Epithelial cell of prostate (primary cell): ENCODE data around the gene XBP1.
"Not testable (repeated sequence)": the region's sequence is repeated elsewhere in the genome, so short reads cannot be mapped to it uniquely, and the experiment has no call there.

Source experiments
- DNase-seq: peaks from one replicate; pipeline ENCODE4 v3.0.0-alpha.2; 2011; ENCODE audit warnings: low read depth, low spot score
- H3K27ac ChIP-seq: fragments of 450-650 bp; 2 replicates; pipeline ENCODE4 v1.5.1; 2017; ENCODE audit warnings: mild to moderate bottlenecking

XBP1 gene

GRCh38 chr22:28793976-28794584, 6.3 kb downstream of the XBP1 start:
- no peak overlapping the region for H3K27ac ChIP-seq
- no peak for DNase-seq

DNA sequence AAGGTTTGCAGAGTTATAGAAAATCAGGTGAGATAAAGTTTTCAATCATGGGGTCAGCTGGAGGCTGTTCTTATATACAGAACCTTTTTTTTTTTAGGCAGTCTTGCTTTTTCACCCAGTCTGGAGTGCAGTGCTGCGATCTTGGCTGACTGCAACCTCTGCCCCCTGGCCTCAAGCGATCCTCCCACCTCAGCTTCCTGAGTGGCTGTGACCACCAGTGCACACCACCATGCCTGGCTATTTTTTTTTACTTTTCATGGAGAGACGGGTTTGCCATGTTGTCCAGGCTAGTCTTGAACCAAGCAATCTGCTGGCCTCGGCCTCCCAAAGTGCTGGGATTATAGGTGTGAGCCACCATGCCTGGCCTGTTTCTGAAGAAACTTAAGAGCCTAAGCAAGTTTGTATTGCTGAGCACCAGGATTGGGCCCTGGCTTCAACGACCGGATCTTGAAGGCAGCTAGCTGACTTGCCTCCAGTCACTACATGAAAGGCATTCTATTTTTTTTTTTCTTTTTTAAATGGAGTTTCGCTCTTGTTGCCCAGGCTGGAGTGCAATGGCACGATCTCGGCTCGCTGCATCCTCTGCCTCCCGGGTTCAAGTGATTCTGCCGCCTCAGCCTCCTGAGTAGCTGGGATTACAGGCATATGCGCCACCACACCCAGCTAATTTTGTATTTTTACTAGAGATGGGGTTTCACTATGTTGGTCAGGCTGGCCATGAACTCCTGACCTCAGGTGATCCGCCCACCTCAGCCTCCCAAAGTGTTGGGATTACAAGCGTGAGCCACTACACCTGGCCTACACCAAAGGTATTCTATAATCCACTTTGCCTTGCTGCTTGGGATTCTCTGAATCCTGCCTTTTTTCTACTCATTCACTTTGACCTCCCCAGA, 7.6 kb downstream of the XBP1 start:
- DNase-seq = no peak
- peak overlapping the region; percentile 33 for H3K27ac ChIP-seq

DNA sequence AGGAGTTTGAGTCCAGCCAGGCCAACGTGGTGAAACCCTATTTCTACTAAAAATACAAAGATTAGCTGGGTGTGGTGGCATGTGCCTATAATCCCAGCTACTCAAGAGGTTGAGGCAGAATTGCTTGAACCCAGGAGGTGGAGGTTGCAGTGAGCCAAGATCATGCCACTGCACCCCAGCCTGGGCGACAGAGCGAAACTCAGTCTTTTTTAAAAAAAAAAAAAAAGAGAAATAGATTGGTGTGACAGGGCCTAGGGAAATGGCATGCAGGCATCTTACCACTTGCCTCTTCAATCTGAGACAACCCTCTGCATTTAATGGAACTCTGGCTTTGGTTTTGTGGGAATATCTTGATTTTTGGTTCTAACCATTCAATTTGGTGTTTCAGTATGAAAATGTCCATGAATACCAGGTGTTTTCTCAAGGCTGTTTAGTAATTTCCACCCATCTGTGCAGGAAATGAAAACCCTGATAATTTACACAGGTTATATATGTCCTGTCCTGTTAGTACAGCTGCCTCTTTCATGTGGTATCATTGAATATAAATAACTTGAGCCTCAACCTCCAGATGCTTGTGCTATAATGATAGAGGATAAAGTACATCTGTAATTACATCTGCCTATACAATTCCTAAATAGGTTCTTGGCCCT, 8.4 kb downstream of the XBP1 start:
- H3K27ac ChIP-seq = peak overlapping the region; percentile 33
- no peak for DNase-seq

GRCh38 chr22:28791124-28791523, 9.2 kb downstream of the XBP1 start:
- no peak overlapping the region for H3K27ac ChIP-seq
- DNase-seq = no peak

- no peak overlapping the region for H3K27ac ChIP-seq
- no peak for DNase-seq
Observed at GRCh38 chr22:28788601-28789000, 11.8 kb downstream of the XBP1 start.

GRCh38 chr22:28783786-28784671, 16.3 kb downstream of the XBP1 start:
- DNase-seq = no peak
- H3K27ac ChIP-seq = no peak overlapping the region

- no peak for DNase-seq
- no peak overlapping the region for H3K27ac ChIP-seq
Observed at GRCh38 chr22:28780296-28780695, 20.1 kb downstream of the XBP1 start.

GRCh38 chr22:28779833-28780232, 20.5 kb downstream of the XBP1 start:
- no peak for DNase-seq
- H3K27ac ChIP-seq = no peak overlapping the region

- H3K27ac ChIP-seq = no peak overlapping the region
- DNase-seq = no peak
Observed at GRCh38 chr22:28774378-28774777, 26.0 kb downstream of the XBP1 start.

GRCh38 chr22:28773461-28773867, 26.9 kb downstream of the XBP1 start:
- H3K27ac ChIP-seq = peak overlapping the region; percentile 78
- no peak for DNase-seq

DNA sequence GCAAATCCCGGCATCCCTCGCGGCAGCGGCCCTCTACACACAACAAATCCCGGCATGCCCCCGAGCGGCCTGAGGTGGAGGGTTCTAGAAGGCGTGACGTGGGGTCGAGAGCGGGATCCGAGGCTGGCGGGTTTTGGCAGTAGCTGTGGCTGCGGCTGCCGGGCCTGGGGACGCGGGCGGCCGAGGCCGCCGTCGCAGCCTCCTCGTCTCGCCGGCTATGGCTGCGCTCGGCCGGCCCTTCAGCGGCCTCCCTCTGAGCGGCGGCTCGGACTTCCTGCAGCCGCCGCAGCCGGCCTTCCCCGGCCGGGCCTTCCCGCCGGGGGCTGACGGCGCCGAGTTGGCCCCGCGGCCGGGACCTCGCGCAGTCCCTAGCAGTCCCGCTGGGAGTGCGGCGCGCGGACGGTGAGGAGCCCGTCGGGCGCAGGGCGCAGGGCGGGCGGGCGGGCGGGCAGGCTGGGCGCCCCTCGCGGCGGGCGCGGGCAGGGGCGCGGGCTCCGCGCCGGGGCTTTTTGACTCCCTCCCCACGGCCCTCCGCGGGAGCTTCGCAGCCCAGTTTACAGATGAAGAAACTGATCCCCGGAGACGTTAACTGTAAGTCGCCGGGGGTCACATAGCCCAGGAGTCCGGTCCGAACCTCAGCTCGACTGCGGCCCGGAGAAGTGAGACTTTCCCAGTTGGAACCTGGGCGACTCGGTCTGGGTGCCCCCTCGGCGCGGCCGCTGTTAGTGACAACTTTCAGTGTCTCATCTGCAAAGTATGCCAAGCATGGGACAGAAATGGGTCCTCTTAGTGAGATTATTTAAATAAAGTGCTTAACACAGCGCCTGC, 27.5 kb downstream of the XBP1 start, which contains the start of gene CCDC117:
Gene CCDC117 (plus strand): TSS at position 63 of the 828 bp plus-strand sequence. CDS start 155 bp downstream, at position 218.
- peak; percentile 78 for DNase-seq
- H3K27ac ChIP-seq = peak within 1 kb of the TSS; percentile 78

DNA sequence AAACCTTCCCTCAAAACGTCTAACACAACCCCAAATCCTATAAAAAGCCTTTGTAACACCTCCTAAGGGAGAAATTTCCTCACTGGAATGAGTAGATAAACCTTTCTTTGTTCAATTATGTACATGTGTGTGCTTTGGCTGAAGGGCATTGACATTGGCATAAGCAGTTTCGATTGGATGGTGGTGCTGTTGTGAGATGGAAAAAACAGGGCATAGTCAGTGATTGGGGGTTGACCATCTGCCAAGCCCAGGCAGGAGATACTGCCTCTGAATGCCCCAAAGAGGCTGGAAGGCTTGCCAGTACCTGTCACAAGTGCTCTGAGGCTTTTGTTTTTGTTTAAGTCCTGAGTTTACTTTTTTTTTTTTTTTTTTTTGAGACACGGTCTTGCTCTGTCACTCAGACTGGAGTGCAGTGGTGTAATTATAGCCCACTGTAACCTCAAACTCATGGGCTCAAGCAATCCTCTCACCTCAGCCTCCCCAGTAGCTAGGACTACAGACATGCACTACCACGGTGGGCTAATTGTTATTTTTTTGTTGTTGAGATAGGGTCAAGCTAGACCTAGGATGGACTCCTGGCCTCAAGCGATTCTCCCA, 29.1 kb downstream of the XBP1 start:
- DNase-seq = peak; percentile 74
- peak overlapping the region; percentile 33 for H3K27ac ChIP-seq

- DNase-seq = no peak
- H3K27ac ChIP-seq = no peak overlapping the region
Observed at GRCh38 chr22:28769394-28770085, 30.8 kb downstream of the XBP1 start.

- no peak for DNase-seq
- no peak overlapping the region for H3K27ac ChIP-seq
Observed at GRCh38 chr22:28768701-28769393, 31.5 kb downstream of the XBP1 start.

GRCh38 chr22:28766628-28767027, 33.7 kb downstream of the XBP1 start:
- no peak overlapping the region for H3K27ac ChIP-seq
- no peak for DNase-seq

GRCh38 chr22:28762000-28762399, 38.4 kb downstream of the XBP1 start:
- not testable (repeated sequence) for H3K27ac ChIP-seq, DNase-seq

DNA sequence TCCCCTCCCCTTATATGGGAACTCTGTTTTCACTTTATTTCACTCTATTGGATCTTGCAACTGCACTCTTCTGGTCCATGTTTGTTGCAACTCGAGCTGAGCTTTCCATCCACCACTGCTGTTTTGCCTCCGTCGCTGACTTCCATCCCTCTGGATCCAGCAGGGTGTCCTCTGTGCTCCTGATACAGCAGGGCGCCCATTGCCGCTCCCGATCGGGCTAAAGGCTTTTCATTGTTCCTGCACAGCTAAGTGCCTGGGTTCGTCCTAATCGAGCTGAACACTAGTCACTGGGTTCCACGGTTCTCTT, 39.0 kb downstream of the XBP1 start:
- H3K27ac ChIP-seq = no peak overlapping the region
- no peak for DNase-seq
